ENCODE data around the gene PLEKHO2.

Gene PLEKHO2

DNA sequence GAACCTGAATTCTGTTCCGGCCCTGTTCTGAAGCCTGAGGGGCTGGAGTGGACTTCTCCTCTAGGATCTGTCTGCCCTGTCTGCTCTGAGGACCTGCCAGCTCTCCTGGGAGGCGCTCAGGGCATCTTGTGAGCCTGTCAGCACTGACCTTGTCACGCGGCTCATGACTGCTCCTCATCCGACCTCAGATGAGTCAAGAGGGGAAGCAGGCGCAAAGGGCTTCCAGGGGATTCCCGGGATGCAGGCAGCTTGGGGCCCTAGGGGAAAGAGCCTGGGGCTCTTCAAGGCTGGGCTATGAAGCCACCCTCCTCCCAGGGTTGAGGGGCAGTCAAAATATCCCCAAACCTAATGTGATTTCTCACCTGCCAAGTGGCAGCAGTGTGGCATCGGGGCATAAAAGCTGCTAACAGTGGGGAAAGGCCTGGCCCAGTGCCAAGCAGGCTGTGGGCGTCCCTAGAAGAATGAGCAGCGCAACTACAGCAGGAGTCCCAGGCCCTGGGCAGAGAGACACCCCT, 42.3 kb downstream of the PLEKHO2 start:
- Histone ChIP-seq H3K4me3 (ENCODE audit: low read length) (no peak overlapping the region), H3K9ac (ENCODE audit: low read depth, low read length) (no peak overlapping the region), H3K9me3 (ENCODE audit: insufficient read depth, low read depth, low read length) (no peaks in the 10 kb centered on the region), H3K27me3 (ENCODE audit: insufficient read depth, low read length) (no peaks in the 10 kb centered on the region), H3K27ac (ENCODE audit: low read length) (no peak overlapping the region), H3K36me3 (ENCODE audit: insufficient read depth, low read depth, low read length) (no peaks in the 10 kb centered on the region), H3K4me1 (ENCODE audit: insufficient read depth, low read length) (no peaks in the 10 kb centered on the region)

GRCh38 chr15:64884679-64885078, 43.0 kb downstream of the PLEKHO2 start:
- H3K4me3 ChIP-seq (ENCODE audit: low read length) = no peak overlapping the region

GRCh38 chr15:64888336-64888735, 46.6 kb downstream of the PLEKHO2 start:
- Histone ChIP-seq H3K36me3 (ENCODE audit: insufficient read depth, low read depth, low read length) (no peaks in the 10 kb centered on the region), H3K4me1 (ENCODE audit: insufficient read depth, low read length) (no peaks in the 10 kb centered on the region), H3K27me3 (ENCODE audit: insufficient read depth, low read length) (no peaks in the 10 kb centered on the region), H3K9ac (ENCODE audit: low read depth, low read length) (no peak overlapping the region), H3K4me3 (ENCODE audit: low read length) (no peak overlapping the region), H3K9me3 (ENCODE audit: insufficient read depth, low read depth, low read length) (no peaks in the 10 kb centered on the region), H3K27ac (ENCODE audit: low read length) (no peak overlapping the region)

More at GRCh38 chr15:64884679-64885078, 43.0 kb downstream of the PLEKHO2 start:
- Histone ChIP-seq H3K9me3 (ENCODE audit: insufficient read depth, low read depth, low read length) (no peaks in the 10 kb centered on the region), H3K27me3 (ENCODE audit: insufficient read depth, low read length) (no peaks in the 10 kb centered on the region), H3K36me3 (ENCODE audit: insufficient read depth, low read depth, low read length) (no peaks in the 10 kb centered on the region), H3K27ac (ENCODE audit: low read length) (no peak overlapping the region), H3K9ac (ENCODE audit: low read depth, low read length) (no peak overlapping the region), H3K4me1 (ENCODE audit: insufficient read depth, low read length) (no peaks in the 10 kb centered on the region)

GRCh38 chr15:64891561-64891960, 49.8 kb downstream of the PLEKHO2 start:
- Histone ChIP-seq H3K9me3 (ENCODE audit: insufficient read depth, low read depth, low read length) (no peaks in the 10 kb centered on the region), H3K4me3 (ENCODE audit: low read length) (no peak overlapping the region), H3K27me3 (ENCODE audit: insufficient read depth, low read length) (no peaks in the 10 kb centered on the region), H3K9ac (ENCODE audit: low read depth, low read length) (no peak overlapping the region), H3K4me1 (ENCODE audit: insufficient read depth, low read length) (peaks cover 10% of the 10 kb centered on the region; the same call in 1 of the 2 replicates), H3K36me3 (ENCODE audit: insufficient read depth, low read depth, low read length) (no peaks in the 10 kb centered on the region), H3K27ac (ENCODE audit: low read length) (no peak overlapping the region)

- no peak overlapping the region for H3K27ac ChIP-seq (ENCODE audit: low read length)
Observed at GRCh38 chr15:64892847-64893403, 51.2 kb downstream of the PLEKHO2 start.

GRCh38 chr15:64893481-64894394, 52.0 kb downstream of the PLEKHO2 start:
- Histone ChIP-seq H3K27me3 (ENCODE audit: insufficient read depth, low read length) (no peaks in the 10 kb centered on the region), H3K36me3 (ENCODE audit: insufficient read depth, low read depth, low read length) (no peaks in the 10 kb centered on the region), H3K9me3 (ENCODE audit: insufficient read depth, low read depth, low read length) (no peaks in the 10 kb centered on the region), H3K9ac (ENCODE audit: low read depth, low read length) (peak overlapping the region; percentile 69; the same call in 1 of the 2 replicates), H3K4me1 (ENCODE audit: insufficient read depth, low read length) (peaks cover 10% of the 10 kb centered on the region; the same call in 1 of the 2 replicates), H3K27ac (ENCODE audit: low read length) (no peak overlapping the region), H3K4me3 (ENCODE audit: low read length) (peak overlapping the region; percentile 75)

More at GRCh38 chr15:64892847-64893403, 51.2 kb downstream of the PLEKHO2 start:
- Histone ChIP-seq H3K4me1 (ENCODE audit: insufficient read depth, low read length) (peaks cover 10% of the 10 kb centered on the region; the same call in 1 of the 2 replicates), H3K9me3 (ENCODE audit: insufficient read depth, low read depth, low read length) (no peaks in the 10 kb centered on the region), H3K36me3 (ENCODE audit: insufficient read depth, low read depth, low read length) (no peaks in the 10 kb centered on the region), H3K4me3 (ENCODE audit: low read length) (no peak overlapping the region), H3K9ac (ENCODE audit: low read depth, low read length) (no peak overlapping the region), H3K27me3 (ENCODE audit: insufficient read depth, low read length) (no peaks in the 10 kb centered on the region)

GRCh38 chr15:64894395-64895056, 52.8 kb downstream of the PLEKHO2 start:
- peak overlapping the region; percentile 75 for H3K4me3 ChIP-seq (ENCODE audit: low read length)

DNA sequence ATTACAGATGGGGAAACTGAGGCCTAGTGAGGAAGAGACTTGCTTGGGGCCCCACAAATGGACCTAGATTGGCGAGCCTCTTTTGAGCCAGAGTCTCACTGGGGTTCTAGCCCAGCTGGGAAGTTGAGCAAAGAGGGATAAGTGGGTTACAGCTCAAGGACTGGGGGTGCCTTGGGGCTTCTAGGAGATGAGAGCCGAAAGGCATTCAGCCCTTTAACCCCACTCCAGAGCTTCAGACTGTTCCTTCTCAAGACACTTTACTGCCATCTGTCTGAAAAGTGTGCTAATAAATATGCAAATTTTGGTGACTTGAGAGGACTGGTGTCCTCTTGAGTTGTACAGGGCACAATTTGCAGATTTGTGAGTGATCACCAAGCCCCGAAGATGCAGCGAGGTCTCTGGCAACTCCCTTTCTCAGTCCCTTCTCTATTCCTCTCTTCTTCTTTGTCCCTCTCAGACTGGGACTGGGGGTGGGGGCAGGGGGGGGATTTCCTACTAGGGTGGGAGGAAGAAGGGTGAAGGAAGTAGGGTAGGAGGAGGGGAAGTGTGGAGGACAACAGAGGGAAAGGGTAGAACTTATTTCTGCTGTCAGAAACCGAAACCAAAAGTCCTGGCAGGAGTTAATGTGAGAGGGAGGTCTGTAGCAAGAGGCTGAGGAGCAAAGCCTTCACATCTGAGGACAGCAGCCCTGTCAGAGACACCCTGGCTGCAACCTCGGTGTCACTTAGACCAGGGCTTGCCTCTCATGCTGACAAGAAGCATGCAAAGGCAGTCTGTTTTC, 53.8 kb downstream of the PLEKHO2 start:
- no peaks in the 10 kb centered on the region for H3K9me3 ChIP-seq (ENCODE audit: insufficient read depth, low read depth, low read length)
- H3K36me3 ChIP-seq (ENCODE audit: insufficient read depth, low read depth, low read length) = no peaks in the 10 kb centered on the region
- peaks cover 10% of the 10 kb centered on the region; the same call in 1 of the 2 replicates for H3K4me1 ChIP-seq (ENCODE audit: insufficient read depth, low read length)
- H3K27me3 ChIP-seq (ENCODE audit: insufficient read depth, low read length) = no peaks in the 10 kb centered on the region
- no peak overlapping the region for H3K9ac ChIP-seq (ENCODE audit: low read depth, low read length)
- H3K4me3 ChIP-seq (ENCODE audit: low read length) = peak overlapping the region; percentile 75; the same call in 1 of the 2 replicates
- no peak overlapping the region for H3K27ac ChIP-seq (ENCODE audit: low read length)

More at GRCh38 chr15:64894395-64895056, 52.8 kb downstream of the PLEKHO2 start:
- Histone ChIP-seq H3K36me3 (ENCODE audit: insufficient read depth, low read depth, low read length) (no peaks in the 10 kb centered on the region), H3K9me3 (ENCODE audit: insufficient read depth, low read depth, low read length) (no peaks in the 10 kb centered on the region), H3K27me3 (ENCODE audit: insufficient read depth, low read length) (no peaks in the 10 kb centered on the region), H3K27ac (ENCODE audit: low read length) (no peak overlapping the region), H3K9ac (ENCODE audit: low read depth, low read length) (peak overlapping the region; percentile 69; the same call in 1 of the 2 replicates), H3K4me1 (ENCODE audit: insufficient read depth, low read length) (peaks cover 10% of the 10 kb centered on the region; the same call in 1 of the 2 replicates)

- Histone ChIP-seq H3K9ac (ENCODE audit: low read depth, low read length) (no peak overlapping the region), H3K4me3 (ENCODE audit: low read length) (no peak overlapping the region), H3K27ac (ENCODE audit: low read length) (no peak overlapping the region), H3K36me3 (ENCODE audit: insufficient read depth, low read depth, low read length) (no peaks in the 10 kb centered on the region), H3K4me1 (ENCODE audit: insufficient read depth, low read length) (peaks cover 10% of the 10 kb centered on the region; the same call in 1 of the 2 replicates), H3K9me3 (ENCODE audit: insufficient read depth, low read depth, low read length) (peaks cover 9% of the 10 kb centered on the region), H3K27me3 (ENCODE audit: insufficient read depth, low read length) (no peaks in the 10 kb centered on the region)
Observed at GRCh38 chr15:64896371-64897069, 54.8 kb downstream of the PLEKHO2 start.

- Histone ChIP-seq H3K4me1 (ENCODE audit: insufficient read depth, low read length) (peaks cover 10% of the 10 kb centered on the region; the same call in 1 of the 2 replicates), H3K9me3 (ENCODE audit: insufficient read depth, low read depth, low read length) (peaks cover 14% of the 10 kb centered on the region), H3K36me3 (ENCODE audit: insufficient read depth, low read depth, low read length) (no peaks in the 10 kb centered on the region), H3K9ac (ENCODE audit: low read depth, low read length) (no peak overlapping the region), H3K27ac (ENCODE audit: low read length) (no peak overlapping the region), H3K27me3 (ENCODE audit: insufficient read depth, low read length) (no peaks in the 10 kb centered on the region), H3K4me3 (ENCODE audit: low read length) (no peak overlapping the region)
Observed at GRCh38 chr15:64897345-64897985, 55.8 kb downstream of the PLEKHO2 start.

All from iPS-20b (cell line).